ENCODE results near the gene CHCHD10. TPM values are rescaled to one million over a fixed set of nuclear protein-coding genes. Genes with fewer than 3 reads are reported as not detected.
"Not testable (repeated sequence)": the region's sequence is repeated elsewhere in the genome, so short reads cannot be mapped to it uniquely, and the experiment has no call there.

CHCHD10 gene
- total and polyA plus RNA-seq, 2 donors from 2014 or later: 190 to 1,445 TPM

- peaks cover 0 to 5% (median 0%) of the 10 kb centered on the region in 3 donors for H3K36me3 ChIP-seq (ENCODE audit: control insufficient read depth in 2 of 3, insufficient read depth in 3 of 3, low read length in 3 of 3)
- no peak for TF ChIP-seq CTCF (IDR thresholded peaks at IDR 0.05; ENCODE audit: borderline replicate concordance, extremely low read depth, insufficient read depth)
- intact Hi-C loops (cut with DNase I): no loop called here
- no peaks in the 10 kb centered on the region for H3K27me3 ChIP-seq (ENCODE audit: control insufficient read depth, insufficient read depth, low read length)
- FAIRE-seq: no peak
- no peaks in the 10 kb centered on the region for H3K4me1 ChIP-seq (ENCODE audit: control insufficient read depth in 2 of 3, insufficient read depth in 2 of 3, low read depth in 1 of 3, low read length in 3 of 3)
- no peaks in the 10 kb centered on the region for H3K9me3 ChIP-seq (ENCODE audit: control insufficient read depth in 2 of 3, insufficient read depth in 1 of 3, low read length in 3 of 3)
- no peak overlapping the region for H3K4me3 ChIP-seq (ENCODE audit: low read length in 3 of 3)
- no peak for DNase-seq
- no peak overlapping the region for H3K9ac ChIP-seq (ENCODE audit: low read length in 3 of 3)
- H3K27ac ChIP-seq (ENCODE audit: low read depth in 2 of 2, low read length in 2 of 2): no peak overlapping the region
Observed at GRCh38 chr22:23737696-23738095, 30.1 kb downstream of the CHCHD10 start.

- peak in 1 of 5 donors; percentile 10 for DNase-seq
Observed at GRCh38 chr22:23728108-23728507, 39.7 kb downstream of the CHCHD10 start.

GRCh38 chr22:23722724-23723123 lies 45.0 kb downstream of the CHCHD10 start:
- Histone ChIP-seq H3K4me1 (ENCODE audit: control insufficient read depth in 2 of 3, insufficient read depth in 2 of 3, low read depth in 1 of 3, low read length in 3 of 3) (no peaks in the 10 kb centered on the region), H3K36me3 (ENCODE audit: control insufficient read depth in 2 of 3, insufficient read depth in 3 of 3, low read length in 3 of 3) (no peaks in the 10 kb centered on the region), H3K9me3 (ENCODE audit: control insufficient read depth in 2 of 3, insufficient read depth in 1 of 3, low read length in 3 of 3) (no peaks in the 10 kb centered on the region), H3K9ac (ENCODE audit: low read length in 3 of 3) (no peak overlapping the region), H3K4me3 (ENCODE audit: low read length in 3 of 3) (no peak overlapping the region), H3K27me3 (ENCODE audit: control insufficient read depth, insufficient read depth, low read length) (no peaks in the 10 kb centered on the region), H3K27ac (ENCODE audit: low read depth in 2 of 2, low read length in 2 of 2) (no peak overlapping the region)
- no peak for DNase-seq
- no peak for FAIRE-seq
- intact Hi-C loops (cut with DNase I): no loop called here
- TF ChIP-seq CTCF (IDR thresholded peaks at IDR 0.05; ENCODE audit: borderline replicate concordance, extremely low read depth, insufficient read depth): no peak

More at GRCh38 chr22:23728108-23728507, 39.7 kb downstream of the CHCHD10 start:
- H3K27ac ChIP-seq (ENCODE audit: low read depth in 2 of 2, low read length in 2 of 2); H3K36me3 ChIP-seq (ENCODE audit: control insufficient read depth in 2 of 3, insufficient read depth in 3 of 3, low read length in 3 of 3); H3K9ac ChIP-seq (ENCODE audit: low read length in 3 of 3); intact Hi-C loops (cut with DNase I); H3K27me3 ChIP-seq (ENCODE audit: control insufficient read depth, insufficient read depth, low read length); FAIRE-seq; H3K4me3 ChIP-seq (ENCODE audit: low read length in 3 of 3); H3K4me1 ChIP-seq (ENCODE audit: control insufficient read depth in 2 of 3, insufficient read depth in 2 of 3, low read depth in 1 of 3, low read length in 3 of 3); H3K9me3 ChIP-seq (ENCODE audit: control insufficient read depth in 2 of 3, insufficient read depth in 1 of 3, low read length in 3 of 3): not testable (repeated sequence)

GRCh38 chr22:23722160-23722559 lies 45.6 kb downstream of the CHCHD10 start:
- peak in 2 of 5 donors; percentile 9 to 10 for DNase-seq
- Histone ChIP-seq H3K9me3 (ENCODE audit: control insufficient read depth in 2 of 3, insufficient read depth in 1 of 3, low read length in 3 of 3) (no peaks in the 10 kb centered on the region), H3K36me3 (ENCODE audit: control insufficient read depth in 2 of 3, insufficient read depth in 3 of 3, low read length in 3 of 3) (no peaks in the 10 kb centered on the region), H3K9ac (ENCODE audit: low read length in 3 of 3) (no peak overlapping the region), H3K4me3 (ENCODE audit: low read length in 3 of 3) (no peak overlapping the region), H3K4me1 (ENCODE audit: control insufficient read depth in 2 of 3, insufficient read depth in 2 of 3, low read depth in 1 of 3, low read length in 3 of 3) (peaks cover 0 to 4% (median 0%) of the 10 kb centered on the region in 3 donors), H3K27ac (ENCODE audit: low read depth in 2 of 2, low read length in 2 of 2) (no peak overlapping the region), H3K27me3 (ENCODE audit: control insufficient read depth, insufficient read depth, low read length) (no peaks in the 10 kb centered on the region)
- intact Hi-C loops (cut with DNase I): no loop called here
- FAIRE-seq: no peak
- TF ChIP-seq CTCF (IDR thresholded peaks at IDR 0.05; ENCODE audit: borderline replicate concordance, extremely low read depth, insufficient read depth): no peak
